A549 (cell line): ENCODE measurements around the gene SNX30.

Source experiments
- CEBPB ChIP-seq, 2 experiments: fragments of >200 bp in 1 of 2; sonication (Bioruptor Twin) in 1 of 2; formaldehyde crosslinking in 1 of 2; IDR thresholded peaks; 2 replicates each; pipeline ENCODE4 v1.6.1; 2012 to 2016
- CTCF ChIP-seq: fragments of >200 bp; sonication (Bioruptor Twin); formaldehyde crosslinking; IDR thresholded peaks from 3 replicates; pipeline ENCODE4 v1.5.1; 2016
- ESRRA ChIP-seq: fragments of 150-350 bp; IDR thresholded peaks from 2 replicates; pipeline ENCODE4 v1.6.1; 2014; ENCODE audit warnings: mild to moderate bottlenecking, low read length, borderline replicate concordance
- JUN ChIP-seq, 2 experiments: fragments of >200 bp; sonication (Bioruptor Twin); formaldehyde crosslinking; IDR thresholded peaks; 2 replicates in 1 of 2; 3 replicates in 1 of 2; pipeline ENCODE4 v1.6.1; 2016 to 2017
- MAX ChIP-seq: IDR thresholded peaks from 2 replicates; pipeline ENCODE4 v1.6.1; 2012
- POLR2A ChIP-seq: IDR thresholded peaks from 2 replicates; pipeline ENCODE4 v1.6.1; 2012; ENCODE audit warnings: mild to moderate bottlenecking, low read length
- TP53 ChIP-seq: fragments of 250-450 bp; sonication (Bioruptor Pico); IDR thresholded peaks from 2 replicates; pipeline ENCODE4 v1.5.0; 2021; ENCODE audit warnings: mild to moderate bottlenecking, moderate library complexity

- no peak for TF ChIP-seq TP53 (CRISPR knock-in tag)
- TF ChIP-seq CTCF = no peak
- TF ChIP-seq POLR2A = no peak
- TF ChIP-seq CEBPB (IDR thresholded peaks at IDR 0.05) = no peak
- TF ChIP-seq ESRRA = no peak
- TF ChIP-seq JUN (IDR thresholded peaks at IDR 0.05) = no peak
- no peak for TF ChIP-seq MAX
These were observed 72.1 kb downstream of the SNX30 start for GRCh38 chr9:112822618-112823017.
